Spleen (tissue), 13 donors: ENCODE results near the gene SLC17A1. TPM values are rescaled to one million over a fixed set of nuclear protein-coding genes. Genes with fewer than 3 reads are reported as not detected.

Experiments
- DNase-seq: peaks from one replicate; pipeline ENCODE4 v3.0.0-alpha.2; 2020
- H3K27ac ChIP-seq, 8 donors: fragments of 200-600 bp; sonication (generic) in 7 of 8; 1 replicate in 4 of 8; 2 replicates in 4 of 8; pipeline versions ENCODE4 v1.5.0 to v1.8.0; 2016 to 2021; ENCODE audit warnings: inconsistent platforms in 4 of 8, mild to moderate bottlenecking in 4 of 8, moderate library complexity in 1 of 8
- H3K27me3 ChIP-seq, 7 donors: fragments of 200-600 bp; sonication (generic) in 6 of 7; replicated peaks in 1 of 7; 1 replicate in 4 of 7; 2 replicates in 3 of 7; pipeline versions ENCODE4 v1.5.0 to v1.8.0; 2016 to 2021; ENCODE audit warnings: inconsistent platforms in 3 of 7, mild to moderate bottlenecking in 1 of 7
- H3K36me3 ChIP-seq, 6 donors: fragments of 200-600 bp; sonication (generic) in 5 of 6; 1 replicate in 4 of 6; 2 replicates in 2 of 6; pipeline versions ENCODE4 v1.5.0 to v1.8.0; 2016 to 2021; ENCODE audit warnings: inconsistent platforms in 2 of 6
- H3K4me1 ChIP-seq, 6 donors: fragments of 200-600 bp; sonication (generic) in 5 of 6; 1 replicate in 3 of 6; 2 replicates in 3 of 6; pipeline versions ENCODE4 v1.5.0 to v1.8.0; 2016 to 2021; ENCODE audit warnings: inconsistent platforms in 3 of 6
- H3K4me3 ChIP-seq, 8 donors: fragments of 200-600 bp; sonication (generic) in 7 of 8; 1 replicate in 4 of 8; 2 replicates in 4 of 8; pipeline versions ENCODE4 v1.5.0 to v1.8.0; 2016 to 2021; ENCODE audit warnings: inconsistent platforms in 4 of 8, mild to moderate bottlenecking in 4 of 8, moderate library complexity in 2 of 8
- H3K9me3 ChIP-seq, 8 donors: fragments of 200-600 bp; sonication (generic) in 7 of 8; 1 replicate in 4 of 8; 2 replicates in 4 of 8; pipeline versions ENCODE4 v1.5.0 to v1.8.0; 2016 to 2021; ENCODE audit warnings: inconsistent platforms in 4 of 8
- CTCF ChIP-seq, 11 experiments: fragments of 200-600 bp in 7 of 11; fragments of 450-650 bp in 4 of 11; sonication (generic) in 4 of 11; IDR thresholded peaks in 8 of 11; conservative IDR thresholded peaks in 3 of 11; 1 replicate in 7 of 11; 2 replicates in 4 of 11; pipeline versions ENCODE4 v1.4.0 to v1.8.0; 2016 to 2021; ENCODE audit warnings: antibody characterized with exemption in 11 of 11, inconsistent platforms in 4 of 11, mild to moderate bottlenecking in 1 of 11
- POLR2A ChIP-seq, 3 donors: fragments of 450-650 bp; IDR thresholded peaks; one replicate each; pipeline ENCODE4 v1.5.1; 2017; ENCODE audit warnings: antibody characterized with exemption in 3 of 3, mild to moderate bottlenecking in 1 of 3
- POLR2AphosphoS5 ChIP-seq, 3 donors: sonication (generic); formaldehyde crosslinking; IDR thresholded peaks; one replicate each; pipeline ENCODE4 v1.5.1; 2017; ENCODE audit warnings: antibody characterized with exemption in 3 of 3
- WGBS, 5 donors: extraction: QIAGEN DNeasy Blood & Tissue Kit in 3 of 5; methylation state at CpG; one replicate each; pipeline versions ENCODE4 v1.1.5 to v1.1.7; 2013 to 2018; 5-methylcytosine and 5-hydroxymethylcytosine counted together
- intact Hi-C: fragments of 100-400 bp; cut with DNase I; formaldehyde crosslinking; loops from one replicate; pipeline ENCODE4 v1.15.0; 2023; ENCODE audit warnings: low total_unique reads
- long read RNA-seq, 2 donors: transcript quantifications; one replicate each; lab custom pipeline, GENCODE V29; 2026
- polyA plus RNA-seq, 3 donors: library from polyadenylated mRNA; stranded (reverse); fragments of 200-250 nt; gene quantifications; one replicate each; pipeline ENCODE4 v1.2.1, GENCODE V29; 2013
- total RNA-seq, 7 donors: library from RNA; depleted of rRNA in 3 of 7; stranded (reverse); fragments of >200 nt in 3 of 7; fragmentation: NEBNext Ultra II Directional in 4 of 7; extraction: Animal tissue kit (Norgen Biotek cat#: 25700) in 4 of 7; gene quantifications; one replicate each; pipeline versions ENCODE4 v1.1.0 to v1.2.1, GENCODE V29; 2016 to 2021
- donor health status: healthy with polysubstance abuse.
- donor health status: DM: no; HTN: no; CAD: no; lungs with moderate emphysema.
- donor health status: DM: no; HTN: no; CAD: no.
- donor health status: Bipolar disorder and iron deficiency.
- donor health status: healthy.
- donor health status: DM: no; HTN: no; CAD: no.
- donor health status: DM: yes; HTN: yes; CAD: no.

Gene SLC17A1
- total RNA-seq (not detected), polyA plus RNA-seq (not detected)
- long read RNA-seq, donor 1 = 0 reads
- long read RNA-seq, donor 2 = 0 reads

- Histone ChIP-seq H3K36me3 (no peaks in the 10 kb centered on the region), H3K27me3 (peaks cover 0 to 17% (median 0%) of the 10 kb centered on the region in 7 donors), H3K4me1 (no peaks in the 10 kb centered on the region), H3K4me3 (no peak within 1 kb of the TSS), H3K9me3 (no peaks in the 10 kb centered on the region), H3K27ac (no peak within 1 kb of the TSS)
- intact Hi-C loops = no loop called here
- 79 to 93% (median 82%) methylated on average over 8 of the region's 8 CpGs for WGBS, 5 donors
- DNase-seq = no peak
- TF ChIP-seq POLR2A (IDR thresholded peaks at IDR 0.05) = no peak
- TF ChIP-seq POLR2AphosphoS5 (IDR thresholded peaks at IDR 0.05) = no peak
- TF ChIP-seq CTCF (IDR thresholded peaks at IDR 0.05 in 8 of 11, conservative IDR thresholded peaks at IDR 0.05 in 3 of 11) = no peak
These were observed at the start of gene SLC17A1 for GRCh38 chr6:25831532-25832306. SLC17A1 (minus strand) TSS chr6:25832052; CDS start chr6:25830557, 1,495 bp downstream.

DNA sequence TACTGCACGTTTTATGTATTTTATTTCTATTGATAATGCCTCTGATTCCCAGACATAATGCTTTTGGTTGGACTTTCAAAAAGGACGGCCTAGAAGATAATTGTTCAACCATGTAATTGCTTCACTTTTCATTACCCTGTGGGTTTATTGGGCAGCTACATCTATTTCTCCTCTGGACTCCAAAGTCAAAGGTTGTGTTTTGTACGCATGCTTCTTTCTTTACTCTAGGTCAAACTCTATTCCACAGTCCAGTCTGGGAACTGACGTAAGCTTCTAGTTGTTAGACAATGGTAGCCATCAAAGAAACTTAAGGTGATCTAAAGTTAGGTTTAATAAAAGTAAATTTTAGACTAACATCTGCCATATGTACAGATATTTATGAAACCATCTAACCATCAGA, 48.7 kb upstream of the SLC17A1 start:
- intact Hi-C loops = no loop called here
- 85 to 96% (median 92%) methylated on average over 4 of the region's 4 CpGs for WGBS, 5 donors

GRCh38 chr6:25878721-25879322, 47.0 kb upstream of the SLC17A1 start:
- TF ChIP-seq POLR2A (IDR thresholded peaks at IDR 0.05) = no peak

More for the DNA sequence above, 48.7 kb upstream of the SLC17A1 start:
- Histone ChIP-seq H3K4me3 (no peak overlapping the region), H3K27me3 (peaks cover 0 to 4% (median 0%) of the 10 kb centered on the region in 7 donors), H3K27ac (no peak overlapping the region), H3K4me1 (no peaks in the 10 kb centered on the region), H3K36me3 (no peaks in the 10 kb centered on the region), H3K9me3 (no peaks in the 10 kb centered on the region)
- DNase-seq = no peak
- TF ChIP-seq CTCF (IDR thresholded peaks at IDR 0.05 in 8 of 11, conservative IDR thresholded peaks at IDR 0.05 in 3 of 11) (no peak), POLR2AphosphoS5 (IDR thresholded peaks at IDR 0.05) (no peak), POLR2A (IDR thresholded peaks at IDR 0.05) (no peak)

DNA sequence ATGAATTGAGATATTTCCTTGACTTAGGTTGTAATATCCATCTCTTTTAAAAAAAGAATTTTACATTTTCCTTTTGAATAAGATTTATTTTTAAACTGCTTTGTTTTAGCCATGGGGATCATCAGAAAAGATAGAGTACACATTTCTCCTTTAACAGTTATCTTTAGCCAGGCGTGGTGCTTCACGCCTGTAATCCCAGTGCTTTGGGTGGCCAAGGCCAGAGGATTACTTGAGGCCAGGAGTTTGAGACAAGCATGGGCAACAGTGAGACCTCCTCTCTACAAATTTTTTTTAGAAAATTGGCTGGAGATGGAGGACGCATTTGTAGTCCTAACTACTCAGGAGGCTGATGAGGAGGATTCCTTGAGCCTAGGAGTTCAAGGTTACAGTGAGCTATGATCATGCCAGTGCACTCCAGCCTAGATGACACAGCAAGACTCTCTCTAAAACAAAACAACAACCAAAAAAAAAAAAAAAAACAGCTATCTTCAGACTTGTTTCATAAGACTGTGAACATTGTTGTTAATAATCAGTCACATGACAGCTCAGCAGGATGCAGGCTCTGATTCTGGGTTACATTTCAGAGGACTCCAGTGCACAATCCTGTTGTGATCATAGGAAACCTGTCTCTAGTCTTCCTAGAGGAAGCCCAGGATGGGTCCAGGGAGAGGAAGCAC, 44.2 kb upstream of the SLC17A1 start:
- no peak overlapping the region for H3K27ac ChIP-seq

More at GRCh38 chr6:25878721-25879322, 47.0 kb upstream of the SLC17A1 start:
- 84 to 100% (median 90%) methylated on average over 2 of the region's 2 CpGs for WGBS, 5 donors
- H3K9me3 ChIP-seq = no peaks in the 10 kb centered on the region
- no peaks in the 10 kb centered on the region for H3K36me3 ChIP-seq
- no peaks in the 10 kb centered on the region for H3K4me1 ChIP-seq
- H3K27me3 ChIP-seq = peaks cover 0 to 4% (median 0%) of the 10 kb centered on the region in 7 donors
- intact Hi-C loops = no loop called here
- H3K4me3 ChIP-seq = no peak overlapping the region
- H3K27ac ChIP-seq = no peak overlapping the region
- DNase-seq = no peak

More for the DNA sequence above, 44.2 kb upstream of the SLC17A1 start:
- H3K4me1 ChIP-seq = no peaks in the 10 kb centered on the region
- H3K27me3 ChIP-seq = no peaks in the 10 kb centered on the region
- H3K9me3 ChIP-seq = no peaks in the 10 kb centered on the region
- DNase-seq = no peak
- no peaks in the 10 kb centered on the region for H3K36me3 ChIP-seq
- intact Hi-C loops = no loop called here
- H3K4me3 ChIP-seq = no peak overlapping the region
- no peak for TF ChIP-seq CTCF (IDR thresholded peaks at IDR 0.05 in 8 of 11, conservative IDR thresholded peaks at IDR 0.05 in 3 of 11)
- no peak for TF ChIP-seq POLR2AphosphoS5 (IDR thresholded peaks at IDR 0.05)
- TF ChIP-seq POLR2A (IDR thresholded peaks at IDR 0.05) = no peak
- 85 to 95% (median 91%) methylated on average over 3 of the region's 3 CpGs for WGBS, 5 donors
